GM18505 (cell line): ENCODE data around the gene CLMP.
"Not testable (repeated sequence)": the region's sequence is repeated elsewhere in the genome, so short reads cannot be mapped to it uniquely, and the experiment has no call there.

Experiments
- ATAC-seq: cut with Tn5 transposase; IDR thresholded peaks from one replicate; pipeline ENCODE4 v1.9.1; 2021; ENCODE audit not compliant: unreplicated experiment
- POLR2A ChIP-seq: IDR thresholded peaks from 4 replicates; pipeline ENCODE4 v1.6.1; 2011; ENCODE audit warnings: borderline replicate concordance; ENCODE audit not compliant: insufficient read depth, insufficient read length; ENCODE audit errors: extremely low read depth

CLMP gene

GRCh38 chr11:123062158-123062891 lies 132.7 kb downstream of the CLMP start:
- ATAC-seq, result peak; percentile 84

GRCh38 chr11:123061403-123062157 lies 133.5 kb downstream of the CLMP start, which contains the start of gene HSPA8:
HSPA8 (minus strand) TSS chr11:123062136; CDS start chr11:123061324, 812 bp downstream.
- ATAC-seq, result no peak
- peak; percentile 99 for TF ChIP-seq POLR2A

More at GRCh38 chr11:123062158-123062891, 132.7 kb downstream of the CLMP start:
- TF ChIP-seq POLR2A, result no peak

- ATAC-seq, result no peak
Measured at GRCh38 chr11:123060277-123061000, 134.6 kb downstream of the CLMP start.

GRCh38 chr11:123059041-123059920 lies 135.8 kb downstream of the CLMP start:
- ATAC-seq, result not testable (repeated sequence)
- TF ChIP-seq POLR2A, result peak; percentile 30

More at GRCh38 chr11:123060277-123061000, 134.6 kb downstream of the CLMP start:
- TF ChIP-seq POLR2A, result peak; percentile 23

GRCh38 chr11:123057661-123058305 lies 137.3 kb downstream of the CLMP start:
- no peak for TF ChIP-seq POLR2A
- no peak for ATAC-seq

- peak; percentile 49 for TF ChIP-seq POLR2A
- no peak for ATAC-seq
Measured at GRCh38 chr11:123056835-123057491, 138.1 kb downstream of the CLMP start.

GRCh38 chr11:123055191-123055901 lies 139.7 kb downstream of the CLMP start:
- ATAC-seq, result no peak
- no peak for TF ChIP-seq POLR2A

- TF ChIP-seq POLR2A, result peak; percentile 8
- ATAC-seq, result no peak
Measured at GRCh38 chr11:123054301-123055065, 140.6 kb downstream of the CLMP start.

- TF ChIP-seq POLR2A, result no peak
Measured at GRCh38 chr11:123052901-123053721, 141.9 kb downstream of the CLMP start.

GRCh38 chr11:123051634-123052033 lies 143.4 kb downstream of the CLMP start:
- no peak for TF ChIP-seq POLR2A
- ATAC-seq, result no peak

More at GRCh38 chr11:123052901-123053721, 141.9 kb downstream of the CLMP start:
- ATAC-seq, result no peak
